Thoracic aorta (tissue), 2 donors: ENCODE measurements around the gene LCOR. TPM values are rescaled to one million over a fixed set of nuclear protein-coding genes. Genes with fewer than 3 reads are reported as not detected.
"Not testable (repeated sequence)": the region's sequence is repeated elsewhere in the genome, so short reads cannot be mapped to it uniquely, and the experiment has no call there.

Experiments
- ATAC-seq: fragments of 150-250 bp; one replicate; pipeline ENCODE4 v1.8.0; 2017; ENCODE audit warnings: low read depth; ENCODE audit not compliant: insufficient number of reproducible peaks, low FRiP score
- DNase-seq: peaks from one replicate; pipeline ENCODE4 v3.0.0-alpha.2; 2020; ENCODE audit warnings: low spot score
- H3K27ac ChIP-seq, 2 donors: fragments of 200-600 bp; sonication (generic); 1 replicate in 1 of 2; 2 replicates in 1 of 2; pipeline ENCODE4 v1.5.1; 2016; ENCODE audit warnings: mild to moderate bottlenecking in 2 of 2, moderate library complexity in 2 of 2
- H3K27me3 ChIP-seq: fragments of 200-600 bp; sonication (generic); replicated peaks from 2 replicates; pipeline ENCODE4 v1.6.0; 2016; ENCODE audit warnings: mild to moderate bottlenecking; ENCODE audit not compliant: insufficient read depth
- H3K36me3 ChIP-seq: fragments of 200-600 bp; sonication (generic); one replicate; pipeline ENCODE4 v1.5.1; 2016
- H3K4me1 ChIP-seq, 2 donors: fragments of 200-600 bp; sonication (generic); 1 replicate in 1 of 2; 2 replicates in 1 of 2; pipeline versions ENCODE4 v1.5.1 to v1.6.0; 2016; ENCODE audit warnings: low read depth in 2 of 2, mild to moderate bottlenecking in 1 of 2; ENCODE audit not compliant: control insufficient read depth in 1 of 2
- H3K4me3 ChIP-seq: fragments of 200-600 bp; sonication (generic); 2 replicates; pipeline ENCODE4 v1.5.1; 2016; ENCODE audit warnings: mild to moderate bottlenecking
- H3K9me3 ChIP-seq: fragments of 200-600 bp; sonication (generic); 2 replicates; pipeline ENCODE4 v1.5.1; 2016
- total RNA-seq, 2 donors: library from RNA; depleted of rRNA; stranded (reverse); fragments of >200 nt; gene quantifications; one replicate each; pipeline versions ENCODE4 v1.1.0 to v1.2.3, GENCODE V29; 2016
- TF ChIP-seq, protein P1 (sequence below): fragments of 200-600 bp; sonication (generic); IDR thresholded peaks from one replicate; pipeline ENCODE4 v1.5.1; 2019; ENCODE audit warnings: antibody characterized with exemption

Gene LCOR
- total RNA-seq, 2 donors from 2014 or later: 18.3 to 23.3 TPM

DNA sequence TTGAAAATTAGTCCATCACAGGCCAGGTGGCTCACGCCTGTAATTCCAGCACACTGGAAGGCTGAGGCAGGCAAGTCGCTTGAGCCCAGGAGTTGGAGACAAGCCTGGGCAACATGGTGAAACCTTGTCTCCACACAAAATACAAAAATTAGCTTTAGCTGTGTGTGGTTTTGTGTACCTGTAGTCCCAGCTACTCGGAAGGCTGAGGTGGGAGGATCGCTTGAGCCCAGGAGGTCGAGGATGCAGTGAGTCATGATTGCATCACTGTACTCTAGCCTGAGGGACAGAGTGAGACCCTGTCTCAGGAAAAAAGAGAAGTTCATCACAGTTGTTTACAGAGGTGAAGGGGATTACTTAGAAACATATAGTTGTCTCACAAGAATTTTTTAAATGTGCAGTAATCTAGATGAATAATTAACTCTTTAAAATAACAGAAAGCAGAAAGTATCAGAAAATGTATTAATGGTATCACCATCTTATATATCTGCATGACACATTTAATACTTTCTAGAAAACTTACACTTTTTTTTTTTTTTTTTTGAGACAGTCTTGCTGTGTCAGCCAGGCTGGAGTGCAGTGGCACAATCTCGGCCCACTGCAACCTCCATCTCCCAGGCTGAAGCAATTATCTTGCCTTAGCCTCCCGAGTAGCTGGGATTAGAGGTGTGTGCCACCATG, 8.9 kb downstream of the LCOR start:
- Histone ChIP-seq H3K36me3 (no peaks in the 10 kb centered on the region), H3K4me3 (no peak overlapping the region), H3K4me1 (peaks cover 15 to 52% of the 10 kb centered on the region in 2 donors), H3K27me3 (no peaks in the 10 kb centered on the region), H3K9me3 (no peaks in the 10 kb centered on the region), H3K27ac (no peak overlapping the region)
- DNase-seq (no peak), ATAC-seq (no peak)
- TF ChIP-seq, protein P1, sequence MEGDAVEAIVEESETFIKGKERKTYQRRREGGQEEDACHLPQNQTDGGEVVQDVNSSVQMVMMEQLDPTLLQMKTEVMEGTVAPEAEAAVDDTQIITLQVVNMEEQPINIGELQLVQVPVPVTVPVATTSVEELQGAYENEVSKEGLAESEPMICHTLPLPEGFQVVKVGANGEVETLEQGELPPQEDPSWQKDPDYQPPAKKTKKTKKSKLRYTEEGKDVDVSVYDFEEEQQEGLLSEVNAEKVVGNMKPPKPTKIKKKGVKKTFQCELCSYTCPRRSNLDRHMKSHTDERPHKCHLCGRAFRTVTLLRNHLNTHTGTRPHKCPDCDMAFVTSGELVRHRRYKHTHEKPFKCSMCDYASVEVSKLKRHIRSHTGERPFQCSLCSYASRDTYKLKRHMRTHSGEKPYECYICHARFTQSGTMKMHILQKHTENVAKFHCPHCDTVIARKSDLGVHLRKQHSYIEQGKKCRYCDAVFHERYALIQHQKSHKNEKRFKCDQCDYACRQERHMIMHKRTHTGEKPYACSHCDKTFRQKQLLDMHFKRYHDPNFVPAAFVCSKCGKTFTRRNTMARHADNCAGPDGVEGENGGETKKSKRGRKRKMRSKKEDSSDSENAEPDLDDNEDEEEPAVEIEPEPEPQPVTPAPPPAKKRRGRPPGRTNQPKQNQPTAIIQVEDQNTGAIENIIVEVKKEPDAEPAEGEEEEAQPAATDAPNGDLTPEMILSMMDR: no peak

DNA sequence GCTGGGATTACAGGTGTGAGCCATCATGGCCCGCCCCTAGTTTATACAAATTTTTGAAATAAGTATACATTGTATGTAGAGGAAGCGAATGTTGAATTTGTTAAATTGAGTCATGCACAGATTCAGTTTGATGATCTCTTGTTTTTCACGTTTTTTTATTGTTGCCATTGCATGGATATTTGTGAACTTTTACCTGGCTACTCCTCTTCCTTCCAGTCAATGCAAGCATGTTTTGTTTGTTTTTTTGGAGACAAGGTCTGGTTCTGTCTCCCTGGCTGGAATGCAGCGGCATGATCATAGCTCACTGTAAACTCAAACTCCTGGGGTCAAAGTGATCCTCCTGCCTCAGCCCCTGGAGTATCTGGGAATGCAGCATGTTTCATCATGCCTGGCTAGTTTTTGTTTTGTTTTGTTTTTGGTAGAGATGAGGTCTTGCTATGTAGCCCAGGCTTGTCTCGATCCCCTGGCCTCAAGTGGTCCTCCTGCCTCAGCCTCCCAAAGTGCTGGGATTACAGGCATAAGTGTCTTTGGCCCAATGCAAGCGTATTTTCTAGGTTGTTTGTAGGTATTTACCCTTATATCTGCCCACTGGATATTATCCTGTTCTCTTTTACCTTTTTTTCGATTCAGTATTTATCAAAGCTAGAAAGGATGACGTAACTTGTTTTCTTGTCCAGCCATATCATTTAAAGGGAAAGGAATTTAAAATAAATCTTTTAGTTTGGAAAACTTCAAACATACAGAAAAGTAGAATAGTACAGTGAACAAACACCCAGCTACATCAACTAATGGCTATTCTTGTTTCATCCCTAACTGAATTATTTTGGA, 11.0 kb downstream of the LCOR start:
- no peaks in the 10 kb centered on the region for H3K36me3 ChIP-seq
- ATAC-seq (no peak), DNase-seq (no peak)
- no peaks in the 10 kb centered on the region for H3K27me3 ChIP-seq
- H3K9me3 ChIP-seq: no peaks in the 10 kb centered on the region
- TF ChIP-seq, protein P1: no peak
- H3K4me1 ChIP-seq: peaks cover 18 to 51% of the 10 kb centered on the region in 2 donors
- H3K4me3 ChIP-seq: no peak overlapping the region
- H3K27ac ChIP-seq: no peak overlapping the region

DNA sequence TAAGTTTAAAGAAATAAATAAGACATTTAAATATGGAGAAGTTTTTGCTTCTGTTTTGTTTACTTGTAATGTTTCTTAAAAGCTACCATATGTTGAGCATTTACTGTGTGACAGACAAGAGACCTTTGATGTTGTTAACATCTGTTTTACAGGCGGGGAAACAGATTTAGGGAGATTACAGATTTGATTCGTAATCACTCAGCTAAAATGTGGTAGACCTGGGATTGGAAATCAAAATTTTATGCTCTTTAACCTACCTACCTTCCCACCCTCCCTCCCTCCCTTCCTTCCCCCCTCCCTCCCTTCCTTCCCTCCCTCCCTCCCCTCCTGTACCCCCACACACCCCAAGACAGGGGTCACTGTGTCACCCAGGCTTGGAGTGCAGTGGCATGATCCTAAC, 11.7 kb downstream of the LCOR start:
- no peaks in the 10 kb centered on the region for H3K36me3 ChIP-seq
- DNase-seq (no peak), ATAC-seq (no peak)
- TF ChIP-seq, protein P1: no peak
- no peaks in the 10 kb centered on the region for H3K9me3 ChIP-seq
- H3K4me1 ChIP-seq: peaks cover 18 to 44% of the 10 kb centered on the region in 2 donors
- no peak overlapping the region for H3K4me3 ChIP-seq
- H3K27me3 ChIP-seq: no peaks in the 10 kb centered on the region
- no peak overlapping the region for H3K27ac ChIP-seq

DNA sequence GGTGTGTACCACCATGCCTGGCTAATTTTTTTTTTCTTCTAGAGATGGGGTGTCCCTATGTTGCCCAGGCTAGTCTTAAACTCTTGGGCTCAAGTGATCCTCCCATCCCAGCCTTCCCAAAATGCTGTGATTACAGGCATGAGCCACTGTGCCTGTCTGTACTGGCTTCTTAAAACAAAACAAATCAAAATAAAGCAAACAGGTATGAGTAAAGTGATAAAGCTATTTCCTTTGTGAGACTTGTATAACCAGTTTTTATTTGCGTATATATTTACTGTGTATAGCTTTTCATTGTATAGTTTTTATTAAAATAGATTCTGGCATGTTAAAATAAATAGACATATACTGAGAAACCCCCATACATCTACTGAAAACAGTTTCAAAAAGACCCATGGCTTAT, 14.3 kb downstream of the LCOR start:
- DNase-seq: no peak
- Histone ChIP-seq H3K27me3 (no peaks in the 10 kb centered on the region), H3K4me1 (peaks cover 22 to 29% of the 10 kb centered on the region in 2 donors), H3K4me3 (no peak overlapping the region), H3K27ac (no peak overlapping the region), H3K9me3 (no peaks in the 10 kb centered on the region), H3K36me3 (no peaks in the 10 kb centered on the region)
- TF ChIP-seq, protein P1: no peak
- no peak for ATAC-seq

DNA sequence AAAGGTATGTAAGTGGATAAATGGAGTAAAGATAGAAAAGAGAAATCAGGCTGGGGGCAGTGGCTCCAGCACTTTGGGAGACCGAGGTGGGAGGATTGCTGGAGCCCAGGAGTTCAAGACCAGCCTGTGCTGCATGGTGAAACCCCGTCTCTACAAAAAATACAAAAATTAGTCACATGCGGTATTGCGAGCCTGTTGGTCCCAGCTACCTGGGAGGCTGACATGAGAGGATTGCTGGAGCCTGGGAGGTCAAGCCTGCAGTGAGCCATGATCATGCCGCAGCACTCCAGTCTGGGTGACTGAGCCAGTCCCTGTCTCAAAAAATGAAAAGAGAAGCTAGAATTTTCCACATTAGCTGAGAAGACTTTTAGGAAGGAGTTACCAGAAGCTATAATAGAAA, 14.8 kb downstream of the LCOR start:
- DNase-seq (no peak), ATAC-seq (no peak)
- H3K4me3 ChIP-seq: no peak overlapping the region
- H3K36me3 ChIP-seq: no peaks in the 10 kb centered on the region
- no peaks in the 10 kb centered on the region for H3K9me3 ChIP-seq
- TF ChIP-seq, protein P1: no peak
- H3K27me3 ChIP-seq: no peaks in the 10 kb centered on the region
- H3K4me1 ChIP-seq: peaks cover 22 to 29% of the 10 kb centered on the region in 2 donors
- H3K27ac ChIP-seq: no peak overlapping the region

DNA sequence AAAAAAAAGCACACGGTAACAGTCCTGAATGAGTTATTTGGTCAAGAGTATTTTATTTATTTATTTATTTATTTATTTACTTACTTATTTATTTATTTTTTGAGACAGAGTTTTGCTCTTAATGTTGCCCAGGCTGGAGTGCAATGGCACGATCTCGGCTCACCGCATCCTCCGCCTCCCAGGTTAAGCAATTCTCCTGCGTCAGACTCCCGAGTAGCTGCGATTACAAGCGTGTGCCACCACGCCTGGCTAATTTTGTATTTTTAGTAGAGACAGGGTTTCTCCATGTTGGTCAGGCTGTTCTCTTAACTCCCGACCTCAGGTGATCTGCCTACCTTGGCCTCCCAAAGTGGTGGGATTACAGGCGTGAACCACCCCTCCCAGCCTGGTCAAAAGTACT, 15.3 kb downstream of the LCOR start:
- peaks cover 22 to 29% of the 10 kb centered on the region in 2 donors for H3K4me1 ChIP-seq

More for the DNA sequence above, 15.3 kb downstream of the LCOR start:
- not testable (repeated sequence) for H3K36me3 ChIP-seq, H3K9me3 ChIP-seq, H3K27me3 ChIP-seq, DNase-seq, H3K4me3 ChIP-seq, ATAC-seq, H3K27ac ChIP-seq
